Right lobe of liver (tissue), 4 donors: ENCODE measurements around the gene PRSS27.
A peak's percentile ranks its signal among the peaks of the same experiment; 100 is the strongest.
"Not testable (repeated sequence)": the region's sequence is repeated elsewhere in the genome, so short reads cannot be mapped to it uniquely, and the experiment has no call there.

Experiments used
- CTCF ChIP-seq, 4 donors: fragments of 200-600 bp in 3 of 4; fragments of 450-650 bp in 1 of 4; IDR thresholded peaks; one replicate each; pipeline versions ENCODE4 v1.5.1 to v1.8.0; 2016 to 2022; ENCODE audit warnings: antibody characterized with exemption in 4 of 4, mild to moderate bottlenecking in 2 of 4
- POLR2A ChIP-seq: fragments of 450-650 bp; IDR thresholded peaks from one replicate; pipeline ENCODE4 v1.6.1; 2017; ENCODE audit warnings: antibody characterized with exemption, mild to moderate bottlenecking
- donor health status: DM: no; HTN: no; CAD: no.
- donor health status: DM: no; HTN: no; CAD: no.
- donor health status: DM: no; HTN: yes; CAD: no.

- peak in 3 of 4 donors; percentile 27 to 33 (median 31) for TF ChIP-seq CTCF (IDR thresholded peaks at IDR 0.05)
- TF ChIP-seq POLR2A: not testable (repeated sequence)
Measured at GRCh38 chr16:2671193-2671592, 48.8 kb downstream of the PRSS27 start.
